ENCODE measurements around the gene CLEC4E.

CLEC4E gene

GRCh38 chr12:8563356-8563755 lies 22.7 kb upstream of the CLEC4E start:
- FAIRE-seq (peak; percentile 16), DNase-seq (ENCODE audit: insufficient read length, low spot score) (no peak)
- TF ChIP-seq TAF1 (IDR thresholded peaks at IDR 0.05; ENCODE audit: low read depth, low read length) (no peak), POU2F2 (IDR thresholded peaks at IDR 0.05; ENCODE audit: low read depth, low read length) (no peak)

DNA sequence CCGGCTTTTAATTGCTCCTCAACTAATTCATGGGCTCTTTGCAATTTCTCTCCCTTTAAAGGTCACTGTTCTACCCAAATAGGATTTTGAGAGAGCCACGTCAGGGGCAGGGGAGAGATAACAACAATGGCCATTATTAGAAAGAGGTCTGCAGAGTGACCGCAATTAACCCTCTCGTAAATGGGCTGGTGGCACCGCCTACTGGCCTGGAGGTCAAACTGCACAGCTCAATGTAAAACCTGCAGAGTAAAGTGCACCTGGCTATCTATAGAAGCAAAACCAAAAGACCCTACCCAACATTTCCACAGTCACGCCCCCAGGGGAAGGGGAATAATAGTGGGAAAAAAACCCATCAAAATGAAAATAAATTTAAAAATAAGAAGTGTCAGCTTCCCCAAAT lies 21.6 kb upstream of the CLEC4E start:
- FAIRE-seq: no peak
- DNase-seq (ENCODE audit: insufficient read length, low spot score): no peak

GRCh38 chr12:8561011-8561410 lies 20.3 kb upstream of the CLEC4E start:
- FAIRE-seq (no peak), DNase-seq (ENCODE audit: insufficient read length, low spot score) (no peak)
- TF ChIP-seq POU2F2 (IDR thresholded peaks at IDR 0.05; ENCODE audit: low read depth, low read length): no peak

More for the DNA sequence above, 21.6 kb upstream of the CLEC4E start:
- TF ChIP-seq SPI1 (IDR thresholded peaks at IDR 0.05; ENCODE audit: low read depth, low read length): no peak
- no peak for TF ChIP-seq TAF1 (IDR thresholded peaks at IDR 0.05; ENCODE audit: low read depth, low read length)
- no peak for TF ChIP-seq POU2F2 (IDR thresholded peaks at IDR 0.05; ENCODE audit: low read depth, low read length)
- no peak for TF ChIP-seq PAX5 (IDR thresholded peaks at IDR 0.05; ENCODE audit: insufficient read depth, low read length, severe bottlenecking)

- no peak for DNase-seq (ENCODE audit: insufficient read length, low spot score)
These were observed 19.0 kb upstream of the CLEC4E start for GRCh38 chr12:8559676-8560075.

DNA sequence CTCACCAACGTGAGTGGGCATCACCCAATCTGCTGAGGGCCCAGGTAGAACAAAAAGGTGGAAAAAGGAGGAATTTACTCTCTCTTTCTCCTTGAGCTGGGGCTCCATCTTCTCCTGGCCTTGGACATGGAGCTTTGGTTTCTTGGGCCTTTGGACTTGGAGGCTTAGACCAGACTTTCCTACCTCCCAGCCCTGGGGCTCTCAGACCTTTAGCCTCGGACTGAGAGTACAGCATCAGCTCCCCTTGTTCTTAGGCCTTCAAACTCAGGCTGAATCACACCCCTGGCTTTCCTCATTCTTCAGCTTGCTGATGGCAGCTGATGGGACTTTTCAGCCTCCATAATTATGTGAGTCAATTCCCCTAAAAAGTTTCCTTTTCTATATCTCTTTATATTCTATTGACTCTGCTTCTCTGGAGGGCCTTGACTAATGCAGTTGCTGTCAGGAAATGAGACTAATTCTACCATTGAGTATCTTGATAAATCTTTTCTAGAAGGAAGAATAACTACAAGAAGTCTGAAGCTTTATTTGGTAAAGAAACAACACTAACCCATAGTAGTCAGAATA lies 15.9 kb upstream of the CLEC4E start:
- TF ChIP-seq POU2F2 (IDR thresholded peaks at IDR 0.05; ENCODE audit: low read depth, low read length) (no peak), TAF1 (IDR thresholded peaks at IDR 0.05; ENCODE audit: low read depth, low read length) (no peak), POLR2AphosphoS5 (IDR thresholded peaks at IDR 0.05; ENCODE audit: low read depth, low read length) (no peak)
- no peak for FAIRE-seq
- no peak for DNase-seq (ENCODE audit: insufficient read length, low spot score)

More at GRCh38 chr12:8559676-8560075, 19.0 kb upstream of the CLEC4E start:
- no peak for FAIRE-seq
- TF ChIP-seq POLR2A (IDR thresholded peaks at IDR 0.05; ENCODE audit: low read depth, low read length) (no peak), POU2F2 (IDR thresholded peaks at IDR 0.05; ENCODE audit: low read depth, low read length) (no peak), TAF1 (IDR thresholded peaks at IDR 0.05; ENCODE audit: low read depth, low read length) (no peak), SPI1 (IDR thresholded peaks at IDR 0.05; ENCODE audit: low read depth, low read length) (no peak), POLR2AphosphoS5 (IDR thresholded peaks at IDR 0.05; ENCODE audit: low read depth, low read length) (no peak)

GRCh38 chr12:8554451-8555195 lies 13.9 kb upstream of the CLEC4E start:
- no peak for FAIRE-seq
- TF ChIP-seq PAX5 (IDR thresholded peaks at IDR 0.05; ENCODE audit: insufficient read depth, low read length, severe bottlenecking): no peak
- TF ChIP-seq POU2F2 (IDR thresholded peaks at IDR 0.05; ENCODE audit: low read depth, low read length): no peak
- TF ChIP-seq POLR2A (IDR thresholded peaks at IDR 0.05; ENCODE audit: low read depth, low read length): no peak
- TF ChIP-seq TAF1 (IDR thresholded peaks at IDR 0.05; ENCODE audit: low read depth, low read length): no peak
- no peak for TF ChIP-seq POLR2AphosphoS5 (IDR thresholded peaks at IDR 0.05; ENCODE audit: low read depth, low read length)
- no peak for TF ChIP-seq SPI1 (IDR thresholded peaks at IDR 0.05; ENCODE audit: low read depth, low read length)
- DNase-seq (ENCODE audit: insufficient read length, low spot score): no peak

DNA sequence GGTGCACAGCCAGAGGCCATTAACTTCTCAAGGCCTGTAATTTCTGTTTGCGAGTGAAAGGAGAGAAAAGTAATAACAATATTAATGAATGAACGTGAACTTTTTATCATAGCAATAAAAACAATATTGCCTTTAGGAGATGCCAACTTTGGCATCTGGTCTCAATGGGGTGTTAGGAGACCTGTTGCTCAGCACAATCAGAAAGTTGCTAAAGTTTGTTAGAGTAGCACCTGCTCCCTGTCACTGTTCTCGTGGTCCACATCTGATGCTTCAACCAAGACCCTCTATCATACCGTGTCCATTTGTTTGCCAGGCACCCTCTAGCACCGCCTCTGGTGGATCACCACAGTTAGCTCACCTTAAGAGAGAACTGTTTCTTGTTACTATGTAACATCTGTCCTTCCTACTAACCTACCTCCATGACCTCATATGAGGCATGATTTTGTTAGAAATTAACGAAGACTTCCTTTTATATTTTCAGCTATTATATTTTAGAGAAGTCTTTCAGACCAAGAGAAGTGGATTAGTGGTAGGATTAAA lies 12.5 kb upstream of the CLEC4E start:
- DNase-seq (ENCODE audit: insufficient read length, low spot score) (no peak), FAIRE-seq (no peak)
- TF ChIP-seq PAX5 (IDR thresholded peaks at IDR 0.05; ENCODE audit: insufficient read depth, low read length, severe bottlenecking): no peak

GRCh38 chr12:8549381-8549780 lies 8.7 kb upstream of the CLEC4E start:
- TF ChIP-seq PAX5 (IDR thresholded peaks at IDR 0.05; ENCODE audit: insufficient read depth, low read length, severe bottlenecking) (no peak), SPI1 (IDR thresholded peaks at IDR 0.05; ENCODE audit: low read depth, low read length) (no peak), TAF1 (IDR thresholded peaks at IDR 0.05; ENCODE audit: low read depth, low read length) (no peak), POLR2A (IDR thresholded peaks at IDR 0.05; ENCODE audit: low read depth, low read length) (no peak), POU2F2 (IDR thresholded peaks at IDR 0.05; ENCODE audit: low read depth, low read length) (no peak), POLR2AphosphoS5 (IDR thresholded peaks at IDR 0.05; ENCODE audit: low read depth, low read length) (no peak)
- no peak for FAIRE-seq
- DNase-seq (ENCODE audit: insufficient read length, low spot score): no peak

GRCh38 chr12:8548192-8548591 lies 7.5 kb upstream of the CLEC4E start:
- FAIRE-seq (no peak), DNase-seq (ENCODE audit: insufficient read length, low spot score) (no peak)
- TF ChIP-seq POLR2AphosphoS5 (IDR thresholded peaks at IDR 0.05; ENCODE audit: low read depth, low read length) (no peak), SPI1 (IDR thresholded peaks at IDR 0.05; ENCODE audit: low read depth, low read length) (no peak), POLR2A (IDR thresholded peaks at IDR 0.05; ENCODE audit: low read depth, low read length) (no peak), POU2F2 (IDR thresholded peaks at IDR 0.05; ENCODE audit: low read depth, low read length) (no peak), PAX5 (IDR thresholded peaks at IDR 0.05; ENCODE audit: insufficient read depth, low read length, severe bottlenecking) (no peak), TAF1 (IDR thresholded peaks at IDR 0.05; ENCODE audit: low read depth, low read length) (no peak)

DNA sequence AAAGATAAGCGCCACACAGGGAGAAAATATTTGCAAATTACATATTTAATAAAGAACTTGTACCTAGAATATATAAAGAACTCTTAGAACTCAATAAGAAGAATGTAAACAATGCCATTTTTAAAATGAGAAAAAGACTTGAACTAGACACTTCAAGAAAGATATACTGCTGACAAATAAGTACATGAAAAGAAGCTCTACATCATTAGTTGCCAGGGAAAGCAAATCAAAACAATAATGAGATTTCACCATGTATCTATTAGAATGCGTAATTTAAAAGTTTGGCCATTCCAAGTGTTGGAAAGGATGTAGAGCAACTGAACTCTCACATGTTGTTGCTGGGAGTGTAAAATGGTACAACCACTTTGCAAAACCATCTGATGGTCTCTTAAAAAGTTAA lies 6.9 kb upstream of the CLEC4E start:
- TF ChIP-seq PAX5 (IDR thresholded peaks at IDR 0.05; ENCODE audit: insufficient read depth, low read length, severe bottlenecking) (no peak), TAF1 (IDR thresholded peaks at IDR 0.05; ENCODE audit: low read depth, low read length) (no peak), POU2F2 (IDR thresholded peaks at IDR 0.05; ENCODE audit: low read depth, low read length) (no peak), POLR2A (IDR thresholded peaks at IDR 0.05; ENCODE audit: low read depth, low read length) (no peak), SPI1 (IDR thresholded peaks at IDR 0.05; ENCODE audit: low read depth, low read length) (no peak), POLR2AphosphoS5 (IDR thresholded peaks at IDR 0.05; ENCODE audit: low read depth, low read length) (no peak)
- no peak for FAIRE-seq
- DNase-seq (ENCODE audit: insufficient read length, low spot score): no peak

Measured in GM12891 (cell line).